GM21360 (cell line): ENCODE data around the gene WWOX.
"Not testable (repeated sequence)": the region's sequence is repeated elsewhere in the genome, so short reads cannot be mapped to it uniquely, and the experiment has no call there.

Source experiments
- ATAC-seq: cut with Tn5 transposase; IDR thresholded peaks from one replicate; pipeline ENCODE4 v1.9.1; 2021; ENCODE audit warnings: mild to moderate bottlenecking, moderate library complexity; ENCODE audit not compliant: unreplicated experiment

The WWOX gene

GRCh38 chr16:79201436-79201835, 1102.0 kb downstream of the WWOX start:
- ATAC-seq = no peak

- no peak for ATAC-seq
These were observed 1103.5 kb downstream of the WWOX start for GRCh38 chr16:79202977-79203376.

GRCh38 chr16:79204486-79204885, 1105.0 kb downstream of the WWOX start:
- ATAC-seq = no peak

GRCh38 chr16:79206889-79207288, 1107.4 kb downstream of the WWOX start:
- no peak for ATAC-seq

- ATAC-seq = no peak
These were observed 1109.9 kb downstream of the WWOX start for GRCh38 chr16:79209308-79209707.

GRCh38 chr16:79210607-79211006, 1111.2 kb downstream of the WWOX start:
- ATAC-seq = no peak

- no peak for ATAC-seq
These were observed 1112.1 kb downstream of the WWOX start for GRCh38 chr16:79211586-79211985.

- ATAC-seq = no peak
These were observed 1112.8 kb downstream of the WWOX start for GRCh38 chr16:79212114-79212791.

GRCh38 chr16:79213214-79213613, 1113.8 kb downstream of the WWOX start:
- ATAC-seq = no peak

- ATAC-seq = no peak
These were observed 1115.8 kb downstream of the WWOX start for GRCh38 chr16:79215289-79215688.

- ATAC-seq = no peak
These were observed 1118.0 kb downstream of the WWOX start for GRCh38 chr16:79217375-79218011.

GRCh38 chr16:79218351-79218750, 1118.9 kb downstream of the WWOX start:
- ATAC-seq = no peak

GRCh38 chr16:79225994-79226393, 1126.5 kb downstream of the WWOX start:
- ATAC-seq = not testable (repeated sequence)

GRCh38 chr16:79229361-79229760, 1129.9 kb downstream of the WWOX start:
- no peak for ATAC-seq

- ATAC-seq = not testable (repeated sequence)
These were observed 1146.2 kb downstream of the WWOX start for GRCh38 chr16:79245700-79246099.

GRCh38 chr16:79247386-79247785, 1147.9 kb downstream of the WWOX start:
- no peak for ATAC-seq

GRCh38 chr16:79248351-79248750, 1148.9 kb downstream of the WWOX start:
- no peak for ATAC-seq

- ATAC-seq = no peak
These were observed 1151.1 kb downstream of the WWOX start for GRCh38 chr16:79250502-79251098.

GRCh38 chr16:79253100-79253631, 1153.7 kb downstream of the WWOX start:
- ATAC-seq = no peak

- no peak for ATAC-seq
These were observed 1158.6 kb downstream of the WWOX start for GRCh38 chr16:79257953-79258490.

GRCh38 chr16:79260890-79261289, 1161.4 kb downstream of the WWOX start:
- not testable (repeated sequence) for ATAC-seq

GRCh38 chr16:79261481-79261940, 1162.1 kb downstream of the WWOX start:
- ATAC-seq = no peak
